Glutamatergic neuron (in vitro differentiated cells): Measurements from ENCODE around the gene R3HDM1. TPM values are rescaled to one million over a fixed set of nuclear protein-coding genes. Genes with fewer than 3 reads are reported as not detected.

ENCODE experiments used
- DNase-seq: peaks from one replicate; pipeline ENCODE4 v3.0.0; 2022
- H3K27ac Mint-ChIP-seq: one replicate; pipeline ENCODE4 v1.8.0; 2020; ENCODE audit warnings: mild to moderate bottlenecking, mixed read lengths, inconsistent platforms; ENCODE audit not compliant: unreplicated experiment
- H3K27me3 Mint-ChIP-seq: one replicate; pipeline ENCODE4 v1.8.0; 2020; ENCODE audit warnings: mild to moderate bottlenecking, moderate library complexity, mixed read lengths, inconsistent platforms; ENCODE audit not compliant: unreplicated experiment
- H3K36me3 Mint-ChIP-seq: one replicate; pipeline ENCODE4 v1.8.0; 2020; ENCODE audit warnings: mild to moderate bottlenecking, mixed read lengths, inconsistent platforms; ENCODE audit not compliant: unreplicated experiment
- H3K4me1 Mint-ChIP-seq: one replicate; pipeline ENCODE4 v1.8.0; 2020; ENCODE audit warnings: mild to moderate bottlenecking, low read depth, mixed read lengths, inconsistent platforms; ENCODE audit not compliant: unreplicated experiment
- H3K4me3 Mint-ChIP-seq: one replicate; pipeline ENCODE4 v1.8.0; 2020; ENCODE audit warnings: mild to moderate bottlenecking, mixed read lengths, inconsistent platforms; ENCODE audit not compliant: unreplicated experiment
- H3K9me3 Mint-ChIP-seq: one replicate; pipeline ENCODE4 v1.8.0; 2020; ENCODE audit warnings: mild to moderate bottlenecking, moderate library complexity, mixed read lengths, inconsistent platforms; ENCODE audit not compliant: unreplicated experiment
- total RNA-seq: library from RNA; stranded (reverse); fragmentation: NEBNext Ultra II Directional; extraction: Animal tissue kit (Norgen Biotek cat#: 25700); gene quantifications from one replicate; pipeline ENCODE4 v1.2.1, GENCODE V29; 2021; ENCODE audit not compliant: unreplicated experiment
- TF ChIP-seq, protein P1 (sequence below): fragments of 200-600 bp; sonication (generic); IDR thresholded peaks from one replicate; pipeline ENCODE4 v1.5.0; 2021; ENCODE audit not compliant: partially characterized antibody, unreplicated experiment

Gene R3HDM1
- total RNA-seq, 1 donor from 2014 or later = 57.7 TPM

DNA sequence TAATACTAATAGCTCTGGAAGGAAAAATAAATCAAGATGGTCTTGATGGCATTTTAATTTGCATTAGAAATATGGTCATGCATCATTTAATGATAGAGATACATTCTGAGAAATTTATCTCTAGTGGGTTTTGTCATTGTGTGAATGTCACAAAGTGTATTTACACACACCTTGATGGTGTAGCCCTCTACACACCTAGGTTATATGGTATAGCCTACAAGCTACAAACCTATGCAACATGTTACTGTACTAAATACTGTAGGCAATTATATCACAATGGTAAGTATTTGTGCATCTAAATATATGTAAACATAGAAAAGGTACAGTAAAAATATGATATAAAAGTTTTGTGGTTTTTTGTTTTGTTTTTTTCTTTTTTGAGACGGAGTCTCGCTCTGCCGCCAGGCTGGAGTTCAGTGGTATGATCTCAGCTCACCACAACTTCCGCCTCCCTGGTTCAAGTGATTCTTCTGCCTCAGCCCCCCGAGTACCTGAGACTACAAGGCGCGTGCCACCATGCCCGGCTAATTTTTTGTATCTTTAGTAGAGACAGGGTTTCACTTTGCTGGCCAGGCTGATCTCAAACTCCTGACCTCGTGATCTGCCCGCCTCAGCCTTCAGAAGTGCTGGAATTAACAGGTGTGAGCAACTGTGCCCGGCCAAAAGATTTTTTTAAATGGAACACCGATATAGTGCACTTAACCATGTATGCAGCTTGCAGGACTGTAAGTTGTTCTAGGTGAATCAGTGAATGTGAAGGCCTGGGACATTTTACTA, 126.7 kb downstream of the R3HDM1 start:
- TF ChIP-seq, protein P1, sequence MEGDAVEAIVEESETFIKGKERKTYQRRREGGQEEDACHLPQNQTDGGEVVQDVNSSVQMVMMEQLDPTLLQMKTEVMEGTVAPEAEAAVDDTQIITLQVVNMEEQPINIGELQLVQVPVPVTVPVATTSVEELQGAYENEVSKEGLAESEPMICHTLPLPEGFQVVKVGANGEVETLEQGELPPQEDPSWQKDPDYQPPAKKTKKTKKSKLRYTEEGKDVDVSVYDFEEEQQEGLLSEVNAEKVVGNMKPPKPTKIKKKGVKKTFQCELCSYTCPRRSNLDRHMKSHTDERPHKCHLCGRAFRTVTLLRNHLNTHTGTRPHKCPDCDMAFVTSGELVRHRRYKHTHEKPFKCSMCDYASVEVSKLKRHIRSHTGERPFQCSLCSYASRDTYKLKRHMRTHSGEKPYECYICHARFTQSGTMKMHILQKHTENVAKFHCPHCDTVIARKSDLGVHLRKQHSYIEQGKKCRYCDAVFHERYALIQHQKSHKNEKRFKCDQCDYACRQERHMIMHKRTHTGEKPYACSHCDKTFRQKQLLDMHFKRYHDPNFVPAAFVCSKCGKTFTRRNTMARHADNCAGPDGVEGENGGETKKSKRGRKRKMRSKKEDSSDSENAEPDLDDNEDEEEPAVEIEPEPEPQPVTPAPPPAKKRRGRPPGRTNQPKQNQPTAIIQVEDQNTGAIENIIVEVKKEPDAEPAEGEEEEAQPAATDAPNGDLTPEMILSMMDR = no peak
- no peaks in the 10 kb centered on the region for H3K4me1 Mint-ChIP-seq
- H3K4me3 Mint-ChIP-seq = no peak overlapping the region
- H3K27me3 Mint-ChIP-seq = peaks cover 2% of the 10 kb centered on the region
- no peaks in the 10 kb centered on the region for H3K9me3 Mint-ChIP-seq
- no peak overlapping the region for H3K27ac Mint-ChIP-seq
- no peaks in the 10 kb centered on the region for H3K36me3 Mint-ChIP-seq
- no peak for DNase-seq

DNA sequence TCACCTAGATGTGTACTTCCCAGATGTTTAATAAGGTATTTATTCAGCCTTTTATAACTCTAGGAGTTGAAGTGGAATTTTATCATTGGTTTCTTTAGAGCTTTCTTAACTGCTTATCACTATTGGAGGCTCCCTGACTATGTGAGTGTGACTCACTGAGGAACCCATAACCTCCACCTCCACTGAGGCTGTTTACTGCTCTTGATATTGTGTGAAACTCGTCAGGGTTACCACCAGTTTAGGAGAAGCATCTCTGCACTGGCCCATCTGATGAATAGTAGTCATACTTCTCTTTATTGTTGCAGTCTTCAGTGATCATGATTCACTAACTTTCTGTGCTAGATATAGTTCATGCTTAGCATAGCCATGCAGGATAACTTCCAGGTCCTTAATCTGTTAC, 130.8 kb downstream of the R3HDM1 start:
- no peak for DNase-seq
- Mint-ChIP-seq H3K9me3 (no peaks in the 10 kb centered on the region), H3K4me1 (peaks cover 12% of the 10 kb centered on the region), H3K36me3 (no peaks in the 10 kb centered on the region), H3K27me3 (peaks cover 2% of the 10 kb centered on the region), H3K4me3 (no peak overlapping the region), H3K27ac (no peak overlapping the region)
- TF ChIP-seq, protein P1 = no peak

DNA sequence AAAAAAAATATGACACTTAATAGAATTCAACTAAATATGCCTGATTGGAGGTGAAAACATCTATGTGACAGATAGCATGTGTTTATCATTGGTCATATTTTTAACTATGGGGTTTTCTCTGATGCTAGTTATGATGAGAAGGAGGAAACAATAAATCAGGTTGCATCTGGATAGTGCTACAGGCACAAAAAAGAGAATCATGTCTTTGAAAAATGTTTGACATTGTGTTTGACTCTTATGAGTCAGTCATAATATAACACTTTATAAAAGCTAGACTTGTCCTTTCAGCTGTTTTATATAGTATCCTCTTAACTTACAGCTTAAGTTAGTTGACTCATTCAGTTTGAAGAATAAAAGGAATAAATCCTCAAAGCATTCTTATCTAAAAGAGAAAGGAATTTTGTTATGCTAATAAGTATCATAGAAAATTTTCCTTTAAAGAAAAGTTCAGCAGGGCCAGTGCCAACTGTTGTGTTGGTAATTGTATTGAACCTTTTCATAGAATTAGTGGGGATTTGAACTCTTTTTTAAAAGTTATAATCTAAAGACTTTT, 131.9 kb downstream of the R3HDM1 start:
- H3K27me3 Mint-ChIP-seq = peaks cover 2% of the 10 kb centered on the region
- no peaks in the 10 kb centered on the region for H3K36me3 Mint-ChIP-seq
- TF ChIP-seq, protein P1 = no peak
- no peak overlapping the region for H3K4me3 Mint-ChIP-seq
- peaks cover 15% of the 10 kb centered on the region for H3K4me1 Mint-ChIP-seq
- no peaks in the 10 kb centered on the region for H3K9me3 Mint-ChIP-seq
- no peak for DNase-seq
- no peak overlapping the region for H3K27ac Mint-ChIP-seq

DNA sequence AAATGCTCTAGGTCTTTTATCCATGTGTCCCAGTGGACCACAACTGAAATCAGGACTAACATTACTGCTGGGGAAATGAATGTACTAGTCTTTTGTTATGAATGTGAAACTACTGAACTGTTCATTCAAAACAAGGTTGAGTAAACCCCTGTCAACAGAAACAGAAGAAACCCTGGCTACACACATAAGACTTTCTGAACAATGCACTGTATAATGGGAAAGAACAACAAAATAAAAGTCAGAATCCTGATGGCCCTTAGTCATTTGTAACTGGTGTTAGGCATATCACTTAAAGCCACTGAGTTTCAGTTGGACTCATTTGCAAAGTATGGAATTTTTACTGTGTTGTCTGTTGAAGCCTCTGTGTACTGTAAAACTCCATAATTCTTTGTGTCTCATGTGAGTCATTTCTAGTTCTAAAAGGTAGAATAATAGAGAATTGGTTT, 133.4 kb downstream of the R3HDM1 start:
- Mint-ChIP-seq H3K4me3 (no peak overlapping the region), H3K36me3 (no peaks in the 10 kb centered on the region), H3K27me3 (no peaks in the 10 kb centered on the region), H3K27ac (no peak overlapping the region), H3K4me1 (peaks cover 15% of the 10 kb centered on the region), H3K9me3 (no peaks in the 10 kb centered on the region)
- no peak for DNase-seq
- TF ChIP-seq, protein P1 = no peak

DNA sequence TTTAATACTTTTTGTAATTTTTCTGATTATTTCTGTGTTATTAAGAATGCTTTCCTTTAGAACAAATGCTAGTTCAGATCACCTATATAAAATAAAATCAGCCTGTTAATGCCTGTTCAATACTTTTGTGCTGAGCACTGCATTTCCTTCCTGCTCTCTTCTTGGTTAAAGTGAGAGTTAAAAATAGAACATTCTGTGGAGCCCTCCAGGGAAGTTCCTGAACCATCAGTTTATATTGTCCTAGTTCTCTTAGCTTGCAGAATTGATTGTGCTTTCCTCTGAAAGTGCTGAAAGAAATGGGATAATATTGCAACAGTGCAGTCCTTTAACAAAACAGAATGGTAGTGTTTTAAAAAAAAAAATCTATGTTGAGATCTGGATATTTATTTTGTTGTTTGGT, 135.8 kb downstream of the R3HDM1 start:
- Mint-ChIP-seq H3K27ac (no peak overlapping the region), H3K9me3 (no peaks in the 10 kb centered on the region), H3K36me3 (no peaks in the 10 kb centered on the region), H3K27me3 (no peaks in the 10 kb centered on the region), H3K4me3 (no peak overlapping the region), H3K4me1 (peaks cover 15% of the 10 kb centered on the region)
- DNase-seq = no peak
- TF ChIP-seq, protein P1 = no peak
